ENCODE results near the gene NODAL. TPM values are rescaled to one million over a fixed set of nuclear protein-coding genes. Genes with fewer than 3 reads are reported as not detected.

NODAL gene
- total RNA-seq, 2 experiments from 2014 or later, result not detected

DNA sequence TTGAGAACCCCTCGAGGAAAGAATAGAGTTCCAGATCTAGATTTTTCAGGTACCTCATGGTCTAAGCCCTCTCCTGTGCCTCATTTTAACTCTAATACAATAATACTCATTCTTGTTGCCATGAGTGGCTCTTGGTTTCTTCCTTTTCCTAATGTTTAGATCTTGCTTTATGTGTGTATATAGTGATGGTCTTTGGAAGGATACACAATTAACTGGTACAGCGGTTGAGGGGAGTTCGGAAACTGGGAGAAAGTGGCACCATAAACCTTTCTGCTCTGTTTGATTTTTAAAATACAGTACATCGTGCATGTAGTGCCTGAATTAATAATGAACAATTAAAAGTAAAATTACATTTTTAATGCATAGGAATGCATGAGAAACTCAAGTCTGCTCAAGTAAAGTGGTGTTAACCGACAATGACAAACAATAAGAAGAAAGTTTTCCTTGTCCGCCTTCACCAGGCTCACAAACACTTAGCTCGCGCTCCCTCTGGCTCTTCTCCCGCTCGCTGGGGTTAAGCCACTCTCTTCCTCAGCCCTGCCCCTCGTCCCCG is 37.9 kb downstream of the NODAL start:
- ATAC-seq (peak; percentile 5), DNase-seq (no peak)
- H3K9me3 Mint-ChIP-seq, result no peaks in the 10 kb centered on the region
- peaks cover 29% of the 10 kb centered on the region for H3K4me1 Mint-ChIP-seq (ENCODE audit: low read depth)
- TF ChIP-seq, protein P1, sequence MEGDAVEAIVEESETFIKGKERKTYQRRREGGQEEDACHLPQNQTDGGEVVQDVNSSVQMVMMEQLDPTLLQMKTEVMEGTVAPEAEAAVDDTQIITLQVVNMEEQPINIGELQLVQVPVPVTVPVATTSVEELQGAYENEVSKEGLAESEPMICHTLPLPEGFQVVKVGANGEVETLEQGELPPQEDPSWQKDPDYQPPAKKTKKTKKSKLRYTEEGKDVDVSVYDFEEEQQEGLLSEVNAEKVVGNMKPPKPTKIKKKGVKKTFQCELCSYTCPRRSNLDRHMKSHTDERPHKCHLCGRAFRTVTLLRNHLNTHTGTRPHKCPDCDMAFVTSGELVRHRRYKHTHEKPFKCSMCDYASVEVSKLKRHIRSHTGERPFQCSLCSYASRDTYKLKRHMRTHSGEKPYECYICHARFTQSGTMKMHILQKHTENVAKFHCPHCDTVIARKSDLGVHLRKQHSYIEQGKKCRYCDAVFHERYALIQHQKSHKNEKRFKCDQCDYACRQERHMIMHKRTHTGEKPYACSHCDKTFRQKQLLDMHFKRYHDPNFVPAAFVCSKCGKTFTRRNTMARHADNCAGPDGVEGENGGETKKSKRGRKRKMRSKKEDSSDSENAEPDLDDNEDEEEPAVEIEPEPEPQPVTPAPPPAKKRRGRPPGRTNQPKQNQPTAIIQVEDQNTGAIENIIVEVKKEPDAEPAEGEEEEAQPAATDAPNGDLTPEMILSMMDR (IDR thresholded peaks at IDR 0.05), result no peak
- H3K27ac Mint-ChIP-seq, result peak overlapping the region; percentile 64
- POLR2A ChIA-PET, result interaction anchor here (0.9 to 1.5 kb wide), 4 partner anchors 10 to 233 kb away, joined by 3 to 5 read pairs (median 4); partner anchors contain the start of genes LRRC20 and SAR1A
- H3K36me3 Mint-ChIP-seq (ENCODE audit: low read depth), result peaks cover 13% of the 10 kb centered on the region
- CTCF ChIA-PET, result interaction anchor here (0.8 to 5.3 kb wide), 11 partner anchors 9 to 467 kb away, joined by 3 to 29 read pairs (median 7); partner anchors contain the start of genes PPA1 and TYSND1
- intact Hi-C loops (cut with micrococcal nuclease), result no loop called here
- peak overlapping the region; percentile 92 for H3K4me3 Mint-ChIP-seq
- no peaks in the 10 kb centered on the region for H3K27me3 Mint-ChIP-seq

DNA sequence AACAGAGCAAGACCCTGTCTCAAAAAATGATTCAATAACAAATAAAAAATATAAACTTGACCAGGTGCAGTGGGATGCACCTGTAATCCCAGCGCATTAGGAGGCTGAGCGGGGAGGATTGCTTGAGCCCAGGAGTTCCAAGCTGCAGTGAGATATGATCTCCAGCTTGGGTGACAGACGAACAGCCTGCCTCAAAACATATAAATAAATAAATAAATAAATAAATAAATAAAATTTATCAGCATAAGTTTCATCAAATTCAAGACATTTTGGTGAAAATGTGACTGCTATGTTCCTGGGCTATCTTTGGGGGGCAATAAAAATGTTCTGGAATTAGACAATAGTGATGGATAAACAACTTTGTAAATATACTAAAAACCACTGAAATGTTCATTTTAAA is 42.3 kb downstream of the NODAL start:
- intact Hi-C loops (cut with micrococcal nuclease), result no loop called here
- Mint-ChIP-seq H3K36me3 (ENCODE audit: low read depth) (no peaks in the 10 kb centered on the region), H3K27me3 (no peaks in the 10 kb centered on the region), H3K27ac (no peak overlapping the region), H3K4me3 (no peak overlapping the region), H3K4me1 (ENCODE audit: low read depth) (peaks cover 9% of the 10 kb centered on the region), H3K9me3 (no peaks in the 10 kb centered on the region)
- TF ChIP-seq, protein P1 (IDR thresholded peaks at IDR 0.05), result no peak
- CTCF ChIA-PET, result interaction anchor here (0.8 to 1.7 kb wide), 2 partner anchors 12 to 16 kb away, joined by 3 to 5 read pairs; no protein-coding TSS in a partner anchor
- no peak for ATAC-seq
- no peak for DNase-seq
- POLR2A ChIA-PET, result no interaction called here

DNA sequence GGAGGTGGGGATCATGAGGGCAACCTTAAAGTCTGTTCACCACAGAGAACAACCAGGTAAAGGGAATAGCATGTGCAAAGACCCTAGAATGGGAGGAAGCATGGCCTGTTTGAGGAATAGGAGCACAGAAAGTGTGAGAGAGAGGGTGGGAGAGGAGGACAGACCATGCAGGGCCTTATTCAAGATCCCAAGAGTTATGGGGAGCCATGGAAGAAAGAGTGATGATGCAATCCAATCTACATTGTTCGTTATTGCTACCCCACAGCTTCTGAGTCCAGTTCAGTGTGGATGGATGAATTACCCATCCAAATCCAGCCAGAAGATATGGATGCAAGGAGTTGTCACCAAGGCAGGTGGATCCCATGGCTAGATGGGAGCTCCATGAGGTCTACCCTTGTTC is 45.3 kb downstream of the NODAL start:
- no peak for ATAC-seq
- no peak overlapping the region for H3K4me3 Mint-ChIP-seq
- DNase-seq, result no peak
- H3K36me3 Mint-ChIP-seq (ENCODE audit: low read depth), result no peaks in the 10 kb centered on the region
- no peak overlapping the region for H3K27ac Mint-ChIP-seq
- POLR2A ChIA-PET, result interaction anchor here (1.1 kb wide), 1 partner anchor 85 kb away, joined by 4 read pairs; no protein-coding TSS in a partner anchor
- TF ChIP-seq, protein P1 (IDR thresholded peaks at IDR 0.05), result no peak
- H3K9me3 Mint-ChIP-seq, result no peaks in the 10 kb centered on the region
- CTCF ChIA-PET, result interaction anchor here (1.2 to 2.2 kb wide), 3 partner anchors 9 to 16 kb away, joined by 5 to 7 read pairs (median 6); no protein-coding TSS in a partner anchor
- no peaks in the 10 kb centered on the region for H3K4me1 Mint-ChIP-seq (ENCODE audit: low read depth)
- intact Hi-C loops (cut with micrococcal nuclease), result no loop called here
- H3K27me3 Mint-ChIP-seq, result peaks cover 7% of the 10 kb centered on the region

DNA sequence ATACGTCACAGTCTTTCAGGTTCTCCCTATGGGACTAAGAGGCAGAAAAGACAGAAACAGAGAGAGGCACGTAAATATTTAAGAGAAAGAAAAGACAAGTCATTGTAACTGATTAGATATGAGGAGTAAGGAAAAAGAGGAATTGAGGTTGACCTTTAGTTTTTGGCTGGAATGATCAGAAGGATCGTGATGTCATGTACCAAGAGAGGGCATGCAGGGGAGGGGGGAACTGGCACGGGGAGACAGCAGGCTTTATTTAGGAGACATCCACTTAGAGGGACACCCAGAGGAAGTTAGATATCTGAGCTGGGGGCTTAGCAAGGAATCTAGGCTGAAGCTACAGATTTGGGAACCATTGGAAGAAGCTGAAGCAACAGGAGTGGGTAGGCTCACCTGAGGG is 49.8 kb downstream of the NODAL start:
- peaks cover 12% of the 10 kb centered on the region for H3K27me3 Mint-ChIP-seq
- H3K9me3 Mint-ChIP-seq, result no peaks in the 10 kb centered on the region
- H3K4me1 Mint-ChIP-seq (ENCODE audit: low read depth), result peaks cover 3% of the 10 kb centered on the region
- H3K27ac Mint-ChIP-seq, result no peak overlapping the region
- DNase-seq (no peak), ATAC-seq (no peak)
- TF ChIP-seq, protein P1 (IDR thresholded peaks at IDR 0.05), result no peak
- intact Hi-C loops (cut with micrococcal nuclease), result no loop called here
- H3K4me3 Mint-ChIP-seq, result no peak overlapping the region
- ChIA-PET CTCF (interaction anchor here (1.6 kb wide), 1 partner anchor 11 kb away, joined by 4 read pairs; no protein-coding TSS in a partner anchor), POLR2A (interaction anchor here (1.2 kb wide), 1 partner anchor 12 kb away, joined by 4 read pairs; no protein-coding TSS in a partner anchor)
- H3K36me3 Mint-ChIP-seq (ENCODE audit: low read depth), result no peaks in the 10 kb centered on the region

Other genes with a start within 250 kb of the NODAL start
- 100 to 1,000 TPM; 357 to 368 TPM for gene PPA1, start 208.3 kb downstream of the NODAL start, total RNA-seq
- not detected for gene NPFFR1, start 157.7 kb downstream of the NODAL start, total RNA-seq
- 10 to 100 TPM; 10.6 to 14.0 TPM for gene LRRC20, start 59.1 kb downstream of the NODAL start, total RNA-seq
- gene EIF4EBP2, start 37.5 kb downstream of the NODAL start, total RNA-seq, result 10 to 100 TPM; 23.5 to 24.0 TPM
- 1 to 10 TPM; 6.6 to 6.8 TPM for gene PALD1, start 37.1 kb upstream of the NODAL start, total RNA-seq
- 100 to 1,000 TPM; 107 to 113 TPM for gene PRF1, start 161.1 kb upstream of the NODAL start, total RNA-seq
- under 1 TPM; 0.16 to 0.25 TPM for gene ADAMTS14, start 230.8 kb upstream of the NODAL start, total RNA-seq

All from activated CD8-positive, alpha-beta T cell treated with anti-CD3 and anti-CD28 coated beads for 36 hours (primary cell).